ENCODE results near the gene BCL11B. TPM values are rescaled to one million over a fixed set of nuclear protein-coding genes. Genes with fewer than 3 reads are reported as not detected.

The BCL11B gene
- total and polyA plus RNA-seq, 2 donors (not counting 1 experiment from before 2014, with no cell fraction given), result 0.33 to 0.42 TPM

DNA sequence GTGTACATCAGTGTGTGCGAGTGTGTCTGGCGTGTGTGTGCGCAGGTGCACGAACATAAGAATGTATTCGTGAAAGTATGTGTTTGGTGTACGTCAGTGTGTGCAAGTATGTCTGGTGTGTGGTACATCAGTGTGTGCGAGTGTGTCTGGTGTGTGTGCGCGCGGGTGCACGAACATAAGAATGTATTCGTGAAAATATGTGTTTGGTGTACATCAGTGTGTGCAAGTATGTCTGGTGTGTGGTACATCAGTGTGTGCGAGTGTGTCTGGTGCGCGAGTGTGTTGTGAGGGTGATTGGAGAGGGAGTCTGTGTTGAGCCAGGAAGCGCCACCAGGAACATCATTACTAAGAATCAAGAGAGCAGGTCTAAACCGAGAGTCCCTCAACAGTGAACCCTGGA, 143.8 kb downstream of the BCL11B start:
- ChIA-PET POLR2A (no interaction called here), CTCF (no interaction called here)
- no peak overlapping the region for H3K9ac ChIP-seq (ENCODE audit: low read length)
- no peaks in the 10 kb centered on the region for H3K27me3 ChIP-seq (replicated peaks in 1 of 4; ENCODE audit: control extremely low read depth in 1 of 4, control insufficient read depth in 3 of 4, insufficient read depth in 4 of 4, low read length in 3 of 4)
- no peak overlapping the region for H3K4me3 ChIP-seq (ENCODE audit: control extremely low read depth in 1 of 5, extremely low read depth in 1 of 5, insufficient read depth in 1 of 5, low read depth in 2 of 5, low read length in 4 of 5)
- no peaks in the 10 kb centered on the region for H3K4me1 ChIP-seq (ENCODE audit: control insufficient read depth in 2 of 2, insufficient read depth in 2 of 2, low read length in 2 of 2)
- no peak overlapping the region for H3K27ac Mint-ChIP-seq
- H3K9me3 Mint-ChIP-seq (ENCODE audit: insufficient read depth), result peaks cover 2% of the 10 kb centered on the region
- ATAC-seq (ENCODE audit: low read depth), result no peak
- no peak overlapping the region for H3K27ac ChIP-seq (ENCODE audit: low read length in 2 of 2)
- TF ChIP-seq, protein P1, sequence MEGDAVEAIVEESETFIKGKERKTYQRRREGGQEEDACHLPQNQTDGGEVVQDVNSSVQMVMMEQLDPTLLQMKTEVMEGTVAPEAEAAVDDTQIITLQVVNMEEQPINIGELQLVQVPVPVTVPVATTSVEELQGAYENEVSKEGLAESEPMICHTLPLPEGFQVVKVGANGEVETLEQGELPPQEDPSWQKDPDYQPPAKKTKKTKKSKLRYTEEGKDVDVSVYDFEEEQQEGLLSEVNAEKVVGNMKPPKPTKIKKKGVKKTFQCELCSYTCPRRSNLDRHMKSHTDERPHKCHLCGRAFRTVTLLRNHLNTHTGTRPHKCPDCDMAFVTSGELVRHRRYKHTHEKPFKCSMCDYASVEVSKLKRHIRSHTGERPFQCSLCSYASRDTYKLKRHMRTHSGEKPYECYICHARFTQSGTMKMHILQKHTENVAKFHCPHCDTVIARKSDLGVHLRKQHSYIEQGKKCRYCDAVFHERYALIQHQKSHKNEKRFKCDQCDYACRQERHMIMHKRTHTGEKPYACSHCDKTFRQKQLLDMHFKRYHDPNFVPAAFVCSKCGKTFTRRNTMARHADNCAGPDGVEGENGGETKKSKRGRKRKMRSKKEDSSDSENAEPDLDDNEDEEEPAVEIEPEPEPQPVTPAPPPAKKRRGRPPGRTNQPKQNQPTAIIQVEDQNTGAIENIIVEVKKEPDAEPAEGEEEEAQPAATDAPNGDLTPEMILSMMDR (IDR thresholded peaks at IDR 0.05), result no peak
- TF ChIP-seq EZH2 (IDR thresholded peaks at IDR 0.05; ENCODE audit: borderline replicate concordance, insufficient read depth, low read depth, low read length, poor library complexity, severe bottlenecking), result no peak
- no peaks in the 10 kb centered on the region for H4K20me1 ChIP-seq (ENCODE audit: control insufficient read depth, insufficient read depth, low read length, poor library complexity, severe bottlenecking)
- DNase-seq, result no peak
- no peak overlapping the region for H3K4me2 ChIP-seq (replicated peaks; ENCODE audit: low read depth, low read length, poor library complexity, severe bottlenecking)
- H3K9me3 ChIP-seq (ENCODE audit: control extremely low read depth in 1 of 3, control insufficient read depth in 2 of 3, insufficient read depth in 1 of 3, low read length in 2 of 3), result peaks cover 0 to 33% (median 0%) of the 10 kb centered on the region in 3 donors
- WGBS (ENCODE audit: insufficient coverage), result 98% methylated on average over 13 of the region's 17 CpGs
- H2AFZ ChIP-seq (ENCODE audit: insufficient read depth, low read depth, low read length, poor library complexity, severe bottlenecking), result no peak overlapping the region
- intact Hi-C loops (cut with micrococcal nuclease), result no loop called here
- no peaks in the 10 kb centered on the region for H3K36me3 ChIP-seq (replicated peaks in 1 of 2; ENCODE audit: control extremely low read depth in 1 of 2, control insufficient read depth in 1 of 2, extremely low read depth in 1 of 2, insufficient read depth in 2 of 2, low read length in 1 of 2)
- H3K27me3 Mint-ChIP-seq, result no peaks in the 10 kb centered on the region
- H3K4me3 Mint-ChIP-seq, result no peak overlapping the region
- H3K4me1 Mint-ChIP-seq, result no peaks in the 10 kb centered on the region
- H3K79me2 ChIP-seq (ENCODE audit: control insufficient read depth, insufficient read depth, low read length), result no peaks in the 10 kb centered on the region

DNA sequence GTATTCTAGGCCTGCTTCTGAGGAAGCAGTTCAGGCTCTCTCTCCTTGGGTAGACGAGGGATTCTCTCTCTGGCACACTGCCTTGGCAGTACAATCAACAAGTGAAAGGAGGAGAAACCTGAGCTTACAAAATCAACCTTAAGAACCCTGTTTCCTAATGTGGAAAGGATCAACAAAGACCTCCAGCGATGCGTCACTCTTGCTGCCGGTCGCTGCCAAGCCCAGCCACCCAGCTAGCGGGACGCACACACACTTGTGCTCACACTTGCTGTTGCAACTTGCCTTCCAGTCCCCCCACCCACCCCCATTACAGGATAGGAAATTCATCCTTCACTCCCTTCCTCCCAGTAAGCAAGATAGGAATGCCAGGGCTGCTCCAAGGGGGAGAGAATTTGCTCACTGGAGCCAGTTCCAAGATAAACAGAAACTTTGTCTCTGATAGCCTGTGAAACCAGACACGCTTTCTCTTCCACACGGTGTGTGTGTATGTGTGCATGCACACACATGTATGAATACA, 144.3 kb downstream of the BCL11B start:
- Histone ChIP-seq H3K9ac (ENCODE audit: low read length) (no peak overlapping the region), H3K4me1 (ENCODE audit: control insufficient read depth in 2 of 2, insufficient read depth in 2 of 2, low read length in 2 of 2) (no peaks in the 10 kb centered on the region), H3K27ac (ENCODE audit: low read length in 2 of 2) (no peak overlapping the region), H3K4me2 (replicated peaks; ENCODE audit: low read depth, low read length, poor library complexity, severe bottlenecking) (no peak overlapping the region), H3K79me2 (ENCODE audit: control insufficient read depth, insufficient read depth, low read length) (no peaks in the 10 kb centered on the region), H3K36me3 (replicated peaks in 1 of 2; ENCODE audit: control extremely low read depth in 1 of 2, control insufficient read depth in 1 of 2, extremely low read depth in 1 of 2, insufficient read depth in 2 of 2, low read length in 1 of 2) (no peaks in the 10 kb centered on the region), H3K9me3 (ENCODE audit: control extremely low read depth in 1 of 3, control insufficient read depth in 2 of 3, insufficient read depth in 1 of 3, low read length in 2 of 3) (peaks cover 0 to 34% (median 0%) of the 10 kb centered on the region in 3 donors), H4K20me1 (ENCODE audit: control insufficient read depth, insufficient read depth, low read length, poor library complexity, severe bottlenecking) (no peaks in the 10 kb centered on the region), H3K4me3 (ENCODE audit: control extremely low read depth in 1 of 5, extremely low read depth in 1 of 5, insufficient read depth in 1 of 5, low read depth in 2 of 5, low read length in 4 of 5) (no peak overlapping the region), H3K27me3 (replicated peaks in 1 of 4; ENCODE audit: control extremely low read depth in 1 of 4, control insufficient read depth in 3 of 4, insufficient read depth in 4 of 4, low read length in 3 of 4) (no peaks in the 10 kb centered on the region), H2AFZ (ENCODE audit: insufficient read depth, low read depth, low read length, poor library complexity, severe bottlenecking) (no peak overlapping the region)
- Mint-ChIP-seq H3K27me3 (no peaks in the 10 kb centered on the region), H3K4me1 (no peaks in the 10 kb centered on the region), H3K4me3 (no peak overlapping the region), H3K27ac (no peak overlapping the region), H3K9me3 (ENCODE audit: insufficient read depth) (peaks cover 2% of the 10 kb centered on the region)
- no peak for DNase-seq
- TF ChIP-seq, protein P1 (IDR thresholded peaks at IDR 0.05), result no peak
- TF ChIP-seq EZH2 (IDR thresholded peaks at IDR 0.05; ENCODE audit: borderline replicate concordance, insufficient read depth, low read depth, low read length, poor library complexity, severe bottlenecking), result no peak
- ATAC-seq (ENCODE audit: low read depth), result no peak
- intact Hi-C loops (cut with micrococcal nuclease), result no loop called here
- ChIA-PET CTCF (no interaction called here), POLR2A (no interaction called here)
- WGBS (ENCODE audit: insufficient coverage), result 100% methylated on average over 8 of the region's 9 CpGs
